ENCODE data around the gene MRPL1.

Gene MRPL1

DNA sequence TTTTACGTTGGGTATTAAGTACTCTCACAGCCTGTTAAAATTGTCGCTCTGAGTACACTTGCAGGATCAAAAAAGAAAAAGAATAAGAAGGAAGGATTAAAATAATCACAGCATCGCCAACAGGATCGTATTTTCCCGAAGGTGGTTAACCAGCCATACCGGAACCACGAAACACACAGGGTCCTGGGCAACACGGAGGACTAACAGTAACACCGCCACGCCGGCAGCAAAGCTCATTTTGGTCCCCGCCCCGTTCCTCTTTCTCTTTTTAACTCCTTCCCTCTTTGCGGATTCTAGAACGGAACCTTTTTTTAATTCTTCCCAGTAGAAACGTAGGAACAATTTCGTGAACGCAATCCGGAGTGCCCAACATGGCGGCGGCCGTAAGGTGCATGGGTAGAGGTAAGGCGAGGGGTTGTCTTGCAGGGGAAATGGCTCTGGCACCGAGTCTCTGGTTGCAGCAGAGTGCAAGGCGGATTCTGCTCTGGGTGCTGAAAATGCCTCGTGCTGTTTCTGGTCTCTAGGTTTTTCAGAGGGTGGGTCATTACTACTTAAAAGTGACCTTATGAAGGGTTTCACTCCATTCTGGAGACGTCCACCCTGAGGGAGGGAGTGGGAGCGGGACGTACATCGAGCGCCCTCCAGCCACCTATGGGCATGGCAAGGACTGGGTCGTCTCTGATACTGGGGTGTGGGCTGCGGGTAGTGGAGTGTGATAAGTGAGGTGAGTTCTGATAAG is at the start of gene MRPL1:
Gene MRPL1 (plus strand): TSS at position 353 of the 739 bp plus-strand sequence. CDS start 19 bp downstream, at position 372.
- in situ Hi-C loops (cut with MboI; ENCODE audit: low pct_unique_long_range_greater_than_20kb, low sequenced_read_pairs, unreplicated experiment) = no loop called here
- TF ChIP-seq, protein P1, sequence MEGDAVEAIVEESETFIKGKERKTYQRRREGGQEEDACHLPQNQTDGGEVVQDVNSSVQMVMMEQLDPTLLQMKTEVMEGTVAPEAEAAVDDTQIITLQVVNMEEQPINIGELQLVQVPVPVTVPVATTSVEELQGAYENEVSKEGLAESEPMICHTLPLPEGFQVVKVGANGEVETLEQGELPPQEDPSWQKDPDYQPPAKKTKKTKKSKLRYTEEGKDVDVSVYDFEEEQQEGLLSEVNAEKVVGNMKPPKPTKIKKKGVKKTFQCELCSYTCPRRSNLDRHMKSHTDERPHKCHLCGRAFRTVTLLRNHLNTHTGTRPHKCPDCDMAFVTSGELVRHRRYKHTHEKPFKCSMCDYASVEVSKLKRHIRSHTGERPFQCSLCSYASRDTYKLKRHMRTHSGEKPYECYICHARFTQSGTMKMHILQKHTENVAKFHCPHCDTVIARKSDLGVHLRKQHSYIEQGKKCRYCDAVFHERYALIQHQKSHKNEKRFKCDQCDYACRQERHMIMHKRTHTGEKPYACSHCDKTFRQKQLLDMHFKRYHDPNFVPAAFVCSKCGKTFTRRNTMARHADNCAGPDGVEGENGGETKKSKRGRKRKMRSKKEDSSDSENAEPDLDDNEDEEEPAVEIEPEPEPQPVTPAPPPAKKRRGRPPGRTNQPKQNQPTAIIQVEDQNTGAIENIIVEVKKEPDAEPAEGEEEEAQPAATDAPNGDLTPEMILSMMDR (IDR thresholded peaks at IDR 0.05; ENCODE audit: extremely low read depth, insufficient read depth, missing control alignments) = peak; percentile 9
- peak; percentile 75 for DNase-seq (ENCODE audit: low spot score)

DNA sequence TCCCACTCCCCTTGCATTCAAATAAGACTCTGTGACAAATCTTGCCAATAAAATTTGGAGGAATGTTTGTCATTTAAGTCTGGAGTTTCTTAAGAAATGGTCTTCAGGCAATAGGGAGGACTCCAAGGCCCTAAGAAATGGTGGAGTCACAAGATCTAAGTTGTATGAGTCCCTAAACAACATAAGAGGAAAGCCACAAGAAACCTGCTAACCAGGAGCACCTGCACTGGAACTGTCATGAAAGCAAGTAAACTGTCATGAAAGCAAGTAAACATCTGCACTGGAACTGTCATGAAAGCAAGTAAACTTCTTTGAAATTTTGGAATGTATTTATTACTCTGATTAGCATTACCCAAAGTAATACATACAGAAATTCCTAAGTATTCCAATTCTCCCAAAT is 47.0 kb upstream of the MRPL1 start:
- DNase-seq (ENCODE audit: low spot score) = no peak
- in situ Hi-C loops (cut with MboI; ENCODE audit: low pct_unique_long_range_greater_than_20kb, low sequenced_read_pairs, unreplicated experiment) = no loop called here
- TF ChIP-seq, protein P1 (IDR thresholded peaks at IDR 0.05; ENCODE audit: extremely low read depth, insufficient read depth, missing control alignments) = no peak

DNA sequence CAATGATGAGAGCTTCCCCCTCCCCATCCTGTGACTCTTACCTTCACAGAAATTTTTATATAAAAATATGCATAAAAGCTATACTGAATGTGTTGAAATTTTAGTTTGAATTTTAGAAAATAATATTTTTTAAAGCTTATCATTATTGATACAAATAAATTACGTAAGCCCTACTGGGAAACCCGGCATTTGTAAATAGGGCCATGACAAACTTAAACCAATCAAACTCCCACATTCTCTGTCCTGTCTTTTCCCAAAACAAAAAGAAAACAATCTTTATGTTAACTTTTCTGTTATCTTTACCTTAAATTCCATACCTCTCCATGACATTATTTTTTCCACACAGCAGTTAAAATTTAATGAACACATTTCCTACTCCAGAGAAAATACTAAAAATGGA is 46.1 kb upstream of the MRPL1 start:
- in situ Hi-C loops (cut with MboI; ENCODE audit: low pct_unique_long_range_greater_than_20kb, low sequenced_read_pairs, unreplicated experiment) = no loop called here
- TF ChIP-seq, protein P1 (IDR thresholded peaks at IDR 0.05; ENCODE audit: extremely low read depth, insufficient read depth, missing control alignments) = no peak
- DNase-seq (ENCODE audit: low spot score) = no peak

DNA sequence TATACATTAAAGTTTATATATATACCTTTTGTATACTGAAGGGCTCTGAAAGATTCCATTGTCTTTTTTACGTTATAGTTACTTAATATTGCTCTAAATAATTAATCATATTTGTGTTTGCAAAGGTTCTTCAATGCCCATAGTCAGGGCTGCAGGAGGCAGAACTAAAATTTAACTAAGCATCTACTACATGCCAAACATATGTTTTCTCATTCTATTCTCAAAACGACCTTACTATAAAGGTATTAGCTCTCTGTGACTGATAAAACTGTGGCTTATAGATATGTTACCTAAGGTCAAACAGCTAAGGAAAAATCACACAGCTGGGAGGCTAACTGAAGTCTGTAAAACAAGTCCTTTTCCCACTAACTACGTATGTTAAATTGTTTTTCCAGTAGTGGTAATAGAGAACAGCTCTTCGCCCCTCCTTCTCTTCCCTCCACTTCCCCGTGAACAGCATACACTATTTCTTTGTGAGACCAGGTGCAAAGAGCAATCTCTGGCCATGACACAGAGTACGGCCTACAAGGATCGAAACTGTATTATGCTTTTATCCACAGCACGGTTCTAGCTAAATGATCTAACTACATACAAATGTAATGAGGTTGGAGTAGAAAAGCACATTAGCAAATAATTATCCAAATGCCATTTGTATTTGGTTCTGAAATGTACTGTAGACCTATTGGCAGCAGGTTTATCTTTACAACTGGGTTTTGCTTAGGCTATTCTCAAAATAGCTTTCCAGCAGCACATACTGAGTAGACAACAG is 45.1 kb upstream of the MRPL1 start:
- in situ Hi-C loops (cut with MboI; ENCODE audit: low pct_unique_long_range_greater_than_20kb, low sequenced_read_pairs, unreplicated experiment) = no loop called here
- TF ChIP-seq, protein P1 (IDR thresholded peaks at IDR 0.05; ENCODE audit: extremely low read depth, insufficient read depth, missing control alignments) = no peak
- DNase-seq (ENCODE audit: low spot score) = no peak

DNA sequence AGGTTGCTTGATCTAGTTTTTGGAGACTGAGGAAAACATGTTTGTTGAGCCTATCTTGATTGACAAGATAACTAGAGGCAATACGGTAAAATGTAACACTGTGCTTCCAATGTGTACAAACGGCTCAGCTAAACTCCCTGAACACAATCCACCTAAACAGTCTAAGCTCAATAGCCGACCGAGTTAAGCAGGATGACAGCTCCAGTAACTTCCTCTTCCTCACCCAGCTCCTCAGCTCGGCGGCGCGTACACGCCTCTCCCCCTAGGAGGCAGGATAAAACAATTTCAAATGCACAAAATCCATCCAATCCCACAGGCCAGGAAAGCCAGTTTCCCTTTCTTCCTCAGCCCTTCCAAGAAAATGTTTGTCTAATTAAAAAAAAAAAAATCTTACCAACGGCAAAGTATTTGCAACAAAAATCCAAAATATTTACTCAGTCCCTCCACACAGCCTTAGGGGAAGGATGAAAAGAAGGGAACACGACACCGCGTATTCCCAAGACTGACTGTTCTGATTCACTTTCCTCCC is 44.5 kb upstream of the MRPL1 start:
- in situ Hi-C loops (cut with MboI; ENCODE audit: low pct_unique_long_range_greater_than_20kb, low sequenced_read_pairs, unreplicated experiment) = no loop called here
- TF ChIP-seq, protein P1 (IDR thresholded peaks at IDR 0.05; ENCODE audit: extremely low read depth, insufficient read depth, missing control alignments) = peak; percentile 40
- peak; percentile 55 for DNase-seq (ENCODE audit: low spot score)

DNA sequence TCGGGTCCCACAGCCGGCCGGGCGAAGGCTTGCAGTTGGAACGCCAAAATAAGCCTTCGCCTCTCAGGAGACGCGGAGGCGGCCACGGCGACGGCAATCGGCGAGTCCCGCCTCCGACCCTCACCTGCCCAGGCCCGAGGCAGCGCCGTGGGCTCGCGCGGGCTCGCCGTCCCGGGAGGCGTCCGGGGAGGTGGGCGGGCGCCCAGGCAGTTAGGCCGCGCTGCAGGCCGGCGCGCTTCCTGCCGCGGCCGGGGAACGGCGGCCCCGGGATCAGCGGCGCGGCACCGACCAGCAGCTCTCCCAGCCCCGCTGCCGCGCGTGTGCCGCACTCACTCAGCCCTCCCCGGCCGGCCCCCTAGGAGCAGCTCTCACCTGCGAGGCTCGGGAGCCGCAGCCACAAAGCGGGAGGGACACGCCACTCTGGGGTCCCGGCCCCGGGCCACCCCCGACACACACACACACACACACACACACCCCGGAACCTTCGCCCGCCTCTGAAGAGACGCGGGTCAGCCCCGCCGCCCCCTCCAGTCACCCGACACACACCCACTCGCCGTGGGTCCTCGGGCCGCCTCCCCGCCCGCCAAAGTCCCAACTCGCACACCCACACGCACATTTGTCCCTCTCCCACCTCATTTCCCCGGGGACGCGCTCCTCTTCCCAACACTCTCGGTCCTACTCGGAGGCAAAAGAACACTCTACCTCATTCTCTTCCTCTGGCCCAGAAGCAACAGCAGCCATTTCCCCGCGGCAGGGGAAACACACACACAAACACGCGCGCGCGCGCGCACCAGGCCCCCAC is 43.8 kb upstream of the MRPL1 start, which contains the start of gene CNOT6L:
Gene CNOT6L (minus strand): TSS at position 767 of the 802 bp plus-strand sequence. CDS start 60 bp downstream, at position 707.
- DNase-seq (ENCODE audit: low spot score) = peak; percentile 67
- in situ Hi-C loops (cut with MboI; ENCODE audit: low pct_unique_long_range_greater_than_20kb, low sequenced_read_pairs, unreplicated experiment) = no loop called here
- TF ChIP-seq, protein P1 (IDR thresholded peaks at IDR 0.05; ENCODE audit: extremely low read depth, insufficient read depth, missing control alignments) = no peak

Data from GM13977 (cell line).